Head of caudate nucleus (tissue), 42 donors: ENCODE data around the gene TMPO.
"Not testable (repeated sequence)": the region's sequence is repeated elsewhere in the genome, so short reads cannot be mapped to it uniquely, and the experiment has no call there.

Source experiments
- DNase-seq, 42 donors: peaks; one replicate each; pipeline versions ENCODE4 v3.0.0 to v3.0.0-alpha.2; 2020 to 2021; ENCODE audit warnings: mixed read lengths in 7 of 42
- intact Hi-C: fragments of 100-400 bp; cut with DNase I; formaldehyde crosslinking; loops from one replicate; pipeline ENCODE4 v1.15.0; 2022

Gene TMPO

DNA sequence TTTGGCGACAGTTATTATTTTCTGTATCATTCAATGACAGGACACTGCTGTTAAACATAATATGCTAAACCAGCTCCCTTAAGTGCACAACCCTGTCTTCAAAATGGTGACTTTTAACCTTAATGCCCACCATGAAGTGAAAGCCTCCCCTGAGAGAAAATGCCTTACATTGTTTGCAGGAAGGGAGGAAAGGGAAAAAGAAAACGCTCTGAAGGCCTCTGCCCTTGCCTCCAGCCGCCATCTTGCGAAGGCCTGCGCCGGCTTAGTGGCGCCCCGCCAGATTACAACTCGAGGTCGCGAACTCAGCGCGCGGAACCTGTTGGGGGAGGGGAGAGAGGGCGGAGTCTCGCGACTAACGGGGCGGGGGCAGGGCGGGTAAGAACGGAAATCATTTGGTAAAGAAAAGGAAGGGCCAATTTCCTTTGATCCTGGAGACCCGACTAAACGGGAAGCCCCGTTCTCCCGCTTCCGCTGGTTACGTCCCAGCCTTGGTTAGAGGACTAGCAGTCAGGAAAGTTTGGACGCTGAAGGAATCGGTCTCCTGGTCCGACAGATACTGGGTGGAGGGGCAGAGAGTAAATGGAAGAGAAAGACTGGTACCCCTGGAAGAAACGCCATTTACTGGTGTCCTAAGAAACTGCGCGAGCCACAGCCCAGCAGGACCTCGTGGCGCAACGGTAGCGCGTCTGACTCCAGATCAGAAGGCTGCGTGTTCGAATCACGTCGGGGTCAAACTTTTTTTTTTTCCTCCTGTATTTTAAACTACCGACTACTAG lies 11.6 kb upstream of the TMPO start:
- intact Hi-C loops: loop anchor here (1.0 to 10.0 kb wide), 2 partner anchors 12 to 91 kb away; partner anchors contain the start of genes SLC25A3 and TMPO
- peak; percentile 83 to 97 (median 91) for DNase-seq

DNA sequence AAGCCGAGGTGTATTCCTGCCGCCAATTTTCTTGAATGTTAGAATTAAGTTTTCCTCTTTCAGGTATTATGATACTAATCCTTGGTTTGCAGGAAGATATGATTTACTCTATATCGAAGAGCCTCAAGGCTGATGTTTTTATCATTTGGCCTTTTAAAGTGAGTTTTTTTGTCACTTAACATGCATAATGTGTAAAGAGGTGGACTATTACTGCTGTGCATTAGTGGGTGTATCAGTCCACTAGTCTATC lies 11.1 kb upstream of the TMPO start:
- intact Hi-C loops: loop anchor here (10.0 kb wide), 1 partner anchor 91 kb away; the partner anchor contains the start of gene SLC25A3
- DNase-seq: no peak

DNA sequence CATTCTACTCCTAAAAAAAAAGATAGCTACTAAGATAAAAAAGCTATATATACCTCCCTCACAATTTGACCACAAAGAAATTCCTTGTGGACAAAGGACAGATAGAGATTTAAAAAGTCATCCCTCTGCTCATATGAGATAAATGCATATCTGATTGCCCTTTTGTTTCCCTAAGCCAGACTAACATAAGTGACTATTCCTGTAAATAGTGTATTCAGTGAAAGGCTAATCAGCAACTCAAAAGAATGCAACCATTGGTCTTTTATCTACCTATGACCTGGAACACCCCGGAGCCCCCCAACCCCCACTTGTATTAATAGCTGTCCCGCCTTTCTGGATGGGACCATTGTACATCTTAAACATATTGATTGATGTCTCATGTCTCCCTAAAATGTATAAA lies 6.3 kb upstream of the TMPO start:
- intact Hi-C loops: loop anchor here (10.0 kb wide), 1 partner anchor 86 kb away; the partner anchor contains the start of gene SLC25A3
- DNase-seq: no peak

DNA sequence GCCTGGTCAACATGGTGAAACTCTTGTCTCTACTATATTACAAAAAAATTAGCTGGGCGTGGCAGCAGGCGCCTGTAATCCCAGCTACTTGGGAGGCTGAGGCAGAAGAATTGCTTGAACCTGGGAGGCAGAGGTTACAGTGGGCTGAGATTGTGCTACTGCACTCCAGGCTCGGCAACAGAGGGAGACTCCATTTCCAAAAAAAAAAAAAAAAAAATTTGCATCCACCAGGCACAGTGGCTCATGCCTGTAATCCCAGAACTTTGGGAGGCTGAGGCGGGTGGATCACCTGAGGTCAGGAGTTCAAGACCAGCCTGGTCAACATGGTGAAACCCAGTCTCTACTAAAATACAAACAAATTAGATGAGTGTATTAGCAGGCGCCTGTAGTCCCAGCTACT lies 3.6 kb upstream of the TMPO start:
- intact Hi-C loops: loop anchor here (10.0 kb wide), 1 partner anchor 87 kb away; no protein-coding TSS in a partner anchor

DNA sequence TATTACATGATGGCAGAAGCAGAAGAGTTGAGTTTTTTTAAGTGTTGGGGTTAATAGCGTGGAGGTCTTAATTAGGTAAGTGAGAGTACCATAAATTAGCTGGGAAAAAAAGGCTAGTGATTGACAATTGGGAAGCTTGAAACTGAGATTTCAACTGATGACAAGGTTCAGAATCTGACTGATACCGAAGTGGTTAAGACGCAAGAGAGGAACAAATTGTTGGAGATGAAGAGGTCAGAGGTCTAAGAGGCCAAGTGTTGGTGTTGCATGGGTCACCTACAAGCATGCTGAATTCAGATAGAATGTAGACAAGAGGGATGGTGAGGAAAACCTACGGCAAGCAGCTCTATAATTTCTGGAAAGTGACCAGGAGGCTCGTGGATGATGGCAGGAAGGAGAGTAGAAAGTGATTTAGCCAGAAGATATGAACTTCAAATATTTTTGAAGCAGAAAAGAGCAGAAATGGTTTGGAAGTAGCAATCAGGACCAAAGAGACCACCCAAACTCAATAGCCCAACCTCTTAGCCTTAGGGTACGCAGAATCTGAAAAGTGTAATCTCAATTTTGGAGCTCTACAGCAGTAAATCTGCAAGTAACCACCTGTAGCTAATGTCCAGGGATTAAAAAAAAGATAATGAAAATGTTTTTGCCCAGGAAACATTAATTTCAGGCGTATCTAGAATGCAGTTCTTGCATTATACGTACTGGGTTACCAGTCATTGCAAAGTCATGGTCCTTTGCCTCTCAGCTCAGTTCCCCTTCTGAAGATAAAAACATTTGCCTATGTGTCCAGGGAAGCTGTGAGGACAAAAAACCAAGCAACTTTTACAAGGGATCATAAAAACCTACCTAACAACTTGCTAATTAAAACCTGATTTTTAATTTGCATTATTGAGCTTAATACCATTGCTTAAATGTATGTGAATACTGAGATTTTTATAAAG lies 1.7 kb upstream of the TMPO start:
- intact Hi-C loops: loop anchor here (10.0 kb wide), 1 partner anchor 89 kb away; no protein-coding TSS in a partner anchor

More for the DNA sequence above, 3.6 kb upstream of the TMPO start:
- not testable (repeated sequence) for DNase-seq

DNA sequence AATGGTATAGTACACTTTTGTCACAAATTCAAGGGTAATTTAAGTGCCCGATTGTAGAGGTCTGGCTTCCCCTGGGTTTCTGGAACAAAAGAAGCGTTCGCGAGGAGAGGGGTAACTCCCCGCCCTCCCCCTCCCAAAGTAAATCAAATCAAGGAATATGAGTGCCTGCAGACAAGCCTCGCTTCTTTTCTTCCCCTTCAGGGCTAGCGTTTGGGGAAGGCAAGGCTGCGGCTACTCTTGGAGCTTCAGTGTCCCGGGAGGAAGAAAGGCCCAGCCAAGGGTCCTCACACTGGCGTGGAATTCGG lies 456 bp upstream of the TMPO start:
- DNase-seq: no peak
- intact Hi-C loops: loop anchor here (1.0 to 10.0 kb wide), 3 partner anchors 12 to 132 kb away; partner anchors contain the start of gene APAF1

More for the DNA sequence above, 1.7 kb upstream of the TMPO start:
- no peak for DNase-seq

DNA sequence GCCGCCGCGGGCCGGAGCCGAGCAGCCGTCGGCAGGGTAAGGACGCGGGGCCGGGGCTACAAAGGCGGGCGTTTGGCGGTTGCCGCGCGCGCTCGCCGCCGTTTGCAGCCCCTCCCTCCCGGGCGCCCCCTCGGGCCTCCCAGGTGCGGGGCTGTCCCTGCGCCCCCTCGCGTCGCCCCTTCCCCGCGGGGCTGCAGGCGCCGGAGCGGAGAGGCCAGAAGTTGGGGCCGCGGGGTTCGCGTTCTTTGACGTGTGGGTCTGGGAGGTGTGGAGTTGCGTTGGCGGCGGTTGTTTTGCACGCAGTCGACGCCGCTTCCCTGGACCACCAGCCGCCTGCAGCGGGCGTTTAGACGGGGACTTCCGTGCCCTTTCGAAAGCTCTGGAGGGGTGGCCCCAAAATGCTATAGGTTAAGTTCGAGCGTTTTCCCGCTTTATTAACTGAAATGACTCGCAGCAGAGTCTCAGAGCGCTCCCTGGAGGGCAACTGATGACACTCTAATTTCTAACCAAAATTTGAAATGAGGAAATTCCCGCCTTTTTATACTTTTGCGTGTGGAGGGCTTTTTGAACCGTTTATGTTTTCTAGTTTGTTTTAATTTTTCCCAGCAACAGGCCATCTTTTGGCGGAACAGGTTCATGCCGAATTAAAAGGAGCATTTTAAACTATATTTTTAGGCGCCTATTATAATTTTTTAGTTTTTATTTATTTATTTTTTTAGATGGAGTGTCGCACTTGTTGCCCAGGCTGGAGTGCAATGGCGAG lies 902 bp downstream of the TMPO start:
- intact Hi-C loops: loop anchor here (1.0 to 10.0 kb wide), 3 partner anchors 25 to 131 kb away; partner anchors contain the start of gene APAF1
- DNase-seq: peak; percentile 52 to 91 (median 78)

DNA sequence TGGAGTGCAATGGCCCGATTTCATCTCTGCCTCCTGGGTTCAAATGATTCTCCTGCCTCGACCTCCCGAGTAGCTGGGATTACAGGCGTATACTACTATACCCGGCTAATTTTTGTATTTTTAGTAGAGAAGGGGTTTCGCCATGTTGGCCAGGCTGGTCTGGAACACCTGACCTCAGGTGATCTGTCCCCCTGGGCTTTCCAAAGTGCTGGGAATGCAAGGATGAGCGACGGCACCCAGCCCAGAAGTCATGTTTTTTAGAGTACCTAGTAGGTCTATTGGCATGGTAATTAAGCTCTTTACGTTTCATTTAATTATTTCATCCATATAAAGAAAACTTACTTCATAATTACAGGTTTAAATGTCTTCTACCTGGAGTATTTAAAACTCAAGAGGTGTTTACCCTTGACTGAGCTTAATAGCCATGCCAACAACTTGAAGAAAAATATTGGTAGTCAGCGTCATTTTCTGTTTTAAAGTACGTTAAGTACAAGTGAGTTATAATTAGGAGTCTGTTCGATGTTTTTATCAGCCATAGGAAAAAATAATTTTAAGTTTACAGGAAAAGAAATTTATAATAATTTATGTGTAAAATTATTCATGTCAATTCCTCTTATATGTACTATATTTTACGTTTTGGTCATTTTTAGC lies 4.0 kb downstream of the TMPO start:
- no peak for DNase-seq
- intact Hi-C loops: loop anchor here (5.0 to 10.0 kb wide), 2 partner anchors 95 to 128 kb away; partner anchors contain the start of gene APAF1

DNA sequence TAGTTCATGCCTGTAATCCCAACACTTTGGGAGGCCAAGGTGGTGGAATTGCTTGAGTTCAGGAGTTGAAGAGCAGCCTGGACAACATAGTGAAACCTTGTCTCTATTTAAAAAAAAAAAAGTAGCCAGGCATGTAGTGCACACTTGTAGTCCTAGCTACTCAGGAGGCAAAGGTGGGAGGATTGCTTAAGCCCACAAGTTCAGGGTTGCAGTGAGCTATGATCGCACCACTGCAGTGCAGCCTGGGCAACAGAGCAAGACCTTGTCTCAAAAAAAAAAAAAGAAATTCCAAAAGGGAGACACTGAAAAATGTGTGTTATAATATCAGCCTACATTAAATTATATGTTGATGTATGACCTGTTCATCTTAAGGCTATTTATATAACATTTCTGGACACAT lies 14.7 kb downstream of the TMPO start:
- intact Hi-C loops: no loop called here
- no peak for DNase-seq

DNA sequence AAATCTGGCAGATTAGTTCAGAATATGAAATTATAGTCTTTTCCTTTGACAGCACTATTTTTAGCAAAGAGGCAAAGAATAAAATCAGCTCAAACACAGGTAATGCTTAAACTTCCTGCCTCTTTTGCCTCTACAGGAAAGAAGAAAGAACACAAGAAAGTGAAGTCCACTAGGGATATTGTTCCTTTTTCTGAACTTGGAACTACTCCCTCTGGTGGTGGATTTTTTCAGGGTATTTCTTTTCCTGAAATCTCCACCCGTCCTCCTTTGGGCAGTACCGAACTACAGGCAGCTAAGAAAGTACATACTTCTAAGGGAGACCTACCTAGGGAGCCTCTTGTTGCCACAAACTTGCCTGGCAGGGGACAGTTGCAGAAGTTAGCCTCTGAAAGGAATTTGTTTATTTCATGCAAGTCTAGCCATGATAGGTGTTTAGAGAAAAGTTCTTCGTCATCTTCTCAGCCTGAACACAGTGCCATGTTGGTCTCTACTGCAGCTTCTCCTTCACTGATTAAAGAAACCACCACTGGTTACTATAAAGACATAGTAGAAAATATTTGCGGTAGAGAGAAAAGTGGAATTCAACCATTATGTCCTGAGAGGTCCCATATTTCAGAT lies 17.4 kb downstream of the TMPO start:
- intact Hi-C loops: no loop called here
- no peak for DNase-seq

DNA sequence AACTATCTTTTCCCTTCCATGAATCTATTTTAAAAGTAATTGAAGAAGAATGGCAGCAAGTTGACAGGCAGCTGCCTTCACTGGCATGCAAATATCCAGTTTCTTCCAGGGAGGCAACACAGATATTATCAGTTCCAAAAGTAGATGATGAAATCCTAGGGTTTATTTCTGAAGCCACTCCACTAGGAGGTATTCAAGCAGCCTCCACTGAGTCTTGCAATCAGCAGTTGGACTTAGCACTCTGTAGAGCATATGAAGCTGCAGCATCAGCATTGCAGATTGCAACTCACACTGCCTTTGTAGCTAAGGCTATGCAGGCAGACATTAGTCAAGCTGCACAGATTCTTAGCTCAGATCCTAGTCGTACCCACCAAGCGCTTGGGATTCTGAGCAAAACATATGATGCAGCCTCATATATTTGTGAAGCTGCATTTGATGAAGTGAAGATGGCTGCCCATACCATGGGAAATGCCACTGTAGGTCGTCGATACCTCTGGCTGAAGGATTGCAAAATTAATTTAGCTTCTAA lies 18.4 kb downstream of the TMPO start:
- DNase-seq: peak in 5 of 42 donors; percentile 4 to 48 (median 24)
- intact Hi-C loops: no loop called here

DNA sequence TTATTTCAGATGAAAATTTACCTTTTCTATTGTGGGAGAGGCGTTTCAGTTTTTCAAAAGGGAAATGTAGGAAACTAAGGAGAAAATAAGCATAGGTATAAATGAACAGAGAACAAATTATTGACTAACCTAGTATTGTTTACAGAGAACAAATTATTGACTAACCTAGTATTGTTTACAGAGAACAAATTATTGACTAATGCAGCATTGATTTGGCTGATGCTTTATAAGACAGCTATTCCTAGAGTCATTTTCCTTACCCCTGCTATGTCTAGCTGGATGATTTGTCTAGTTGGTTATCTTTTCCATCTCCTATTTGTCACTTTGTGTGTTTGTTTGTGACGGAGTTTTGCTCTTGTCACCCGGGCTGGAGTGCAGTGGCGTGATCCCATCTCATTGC lies 22.6 kb downstream of the TMPO start:
- intact Hi-C loops: no loop called here
- DNase-seq: no peak

DNA sequence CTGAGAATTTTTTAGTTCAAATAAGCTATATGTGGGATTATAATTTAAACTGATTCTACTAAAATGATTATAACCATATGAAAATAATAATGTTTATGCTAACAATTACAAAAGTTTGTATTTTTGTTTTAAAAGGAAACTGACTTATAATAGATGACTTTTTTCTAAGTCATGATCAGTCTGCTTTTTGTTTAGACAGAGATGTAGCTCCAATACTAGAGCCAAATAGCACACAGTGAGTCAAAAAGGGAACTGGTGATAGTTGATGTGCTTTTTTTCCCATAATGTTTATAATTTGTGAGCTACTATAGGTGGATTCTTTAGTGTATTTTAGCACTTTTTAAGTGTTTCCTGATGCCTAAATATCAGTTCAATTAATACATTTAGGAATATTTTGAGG lies 28.3 kb downstream of the TMPO start:
- intact Hi-C loops: no loop called here

DNA sequence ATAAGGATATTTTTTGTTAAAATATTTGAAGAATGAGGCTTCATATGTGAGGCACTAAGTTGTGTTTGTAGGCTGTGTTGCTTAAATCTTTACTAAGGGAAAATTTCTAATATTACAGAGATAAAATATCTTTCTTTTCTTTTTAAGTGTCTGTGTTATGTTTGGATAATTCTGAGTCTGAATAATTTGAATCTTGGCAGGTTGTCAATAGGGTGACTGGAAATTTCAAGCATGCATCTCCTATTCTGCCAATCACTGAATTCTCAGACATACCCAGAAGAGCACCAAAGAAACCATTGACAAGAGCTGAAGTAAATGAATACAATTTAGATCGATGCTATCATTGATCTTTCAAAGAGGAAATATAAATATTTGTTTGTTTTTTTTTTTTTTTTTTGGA lies 29.4 kb downstream of the TMPO start:
- intact Hi-C loops: no loop called here
- no peak for DNase-seq

More for the DNA sequence above, 28.3 kb downstream of the TMPO start:
- DNase-seq: no peak

DNA sequence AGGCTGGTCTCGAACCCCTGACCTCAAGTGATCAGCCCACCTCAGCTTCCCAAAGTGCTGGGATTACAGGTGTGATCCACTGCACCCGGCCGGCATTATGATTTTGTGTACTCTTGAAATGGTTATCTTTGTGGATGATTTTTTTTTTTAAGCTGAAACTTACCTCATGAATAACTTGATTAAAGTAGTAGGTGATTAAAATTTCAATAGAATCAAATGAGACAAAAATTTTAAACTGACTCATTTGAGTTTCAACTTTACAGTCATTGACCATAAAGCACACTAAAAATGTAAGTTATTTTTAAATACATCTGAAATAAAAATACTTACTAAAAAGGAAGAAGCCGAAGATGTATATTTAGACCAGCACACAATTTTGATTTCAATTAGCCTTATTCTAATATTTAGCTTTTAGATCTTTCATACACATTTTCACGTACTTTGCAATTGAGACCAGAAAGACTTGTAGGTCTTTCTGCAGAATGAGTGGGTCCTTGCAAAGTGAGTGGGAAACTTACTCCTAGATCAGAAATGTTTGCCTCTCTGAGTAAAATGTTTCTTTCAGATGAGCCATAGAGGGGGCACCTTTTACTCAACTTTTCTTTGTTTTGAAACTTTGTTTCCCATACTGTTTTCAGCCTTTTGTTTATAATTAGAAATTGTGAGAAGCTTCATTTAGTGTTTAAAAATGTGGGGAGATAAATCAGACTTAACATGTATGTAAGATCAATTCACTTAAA lies 34.2 kb downstream of the TMPO start:
- intact Hi-C loops: no loop called here

DNA sequence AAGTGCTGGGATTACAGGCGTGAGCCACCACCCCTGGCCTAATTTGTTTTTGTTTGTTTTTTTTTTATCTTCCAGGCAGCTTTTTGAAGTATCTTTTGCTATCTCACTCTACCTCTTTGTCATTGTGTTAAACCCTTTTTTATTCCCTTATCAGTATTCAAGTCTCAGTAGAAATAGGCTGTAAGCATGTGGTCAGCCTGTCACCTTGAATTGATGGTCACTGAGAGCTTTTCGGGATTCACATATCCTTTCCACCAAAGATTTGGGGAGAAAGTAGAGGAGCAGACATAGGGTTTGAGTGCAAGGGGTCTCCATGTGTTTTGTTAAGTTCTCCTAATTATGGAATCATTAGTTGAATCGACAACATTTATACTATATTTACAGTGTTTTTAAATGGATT lies 36.4 kb downstream of the TMPO start:
- DNase-seq: no peak
- intact Hi-C loops: no loop called here

More for the DNA sequence above, 34.2 kb downstream of the TMPO start:
- DNase-seq: no peak

DNA sequence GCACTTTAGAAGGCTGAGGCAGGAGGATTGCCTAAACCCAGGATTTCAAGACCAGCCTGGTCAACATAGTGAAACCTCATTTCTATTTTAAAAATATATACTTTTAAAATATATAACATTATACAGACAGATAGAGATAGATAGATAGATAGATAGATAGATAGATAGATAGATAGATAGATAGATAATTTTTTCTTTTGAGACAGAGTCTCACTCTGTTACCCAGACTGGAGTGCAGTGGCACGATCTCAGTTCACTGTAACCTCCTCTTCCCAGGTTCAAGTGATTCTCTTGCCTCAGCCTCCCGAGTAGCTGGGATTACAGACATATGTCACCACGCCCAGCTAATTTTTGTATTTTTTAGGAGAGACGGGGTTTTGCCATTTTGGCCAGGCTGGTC lies 42.7 kb downstream of the TMPO start:
- DNase-seq, intact Hi-C loops: not testable (repeated sequence)
